GM19099 (cell line): ENCODE data around the gene ACACB.

Experiments
- POLR2A ChIP-seq: IDR thresholded peaks from 3 replicates; pipeline ENCODE4 v1.6.1; 2011; ENCODE audit warnings: low read depth; ENCODE audit not compliant: insufficient read length; ENCODE audit errors: extremely low read depth

ACACB gene

GRCh38 chr12:109098183-109098604, 18.2 kb upstream of the ACACB start:
- no peak for TF ChIP-seq POLR2A

GRCh38 chr12:109098651-109099050, 17.7 kb upstream of the ACACB start:
- TF ChIP-seq POLR2A = no peak

GRCh38 chr12:109099431-109100020, 16.9 kb upstream of the ACACB start:
- TF ChIP-seq POLR2A = no peak

GRCh38 chr12:109100741-109101140, 15.6 kb upstream of the ACACB start:
- no peak for TF ChIP-seq POLR2A

GRCh38 chr12:109102491-109102890, 13.9 kb upstream of the ACACB start:
- TF ChIP-seq POLR2A = no peak

- no peak for TF ChIP-seq POLR2A
Observed at GRCh38 chr12:109105176-109105575, 11.2 kb upstream of the ACACB start.

- no peak for TF ChIP-seq POLR2A
Observed at GRCh38 chr12:109109746-109110350, 6.5 kb upstream of the ACACB start.

GRCh38 chr12:109110988-109111495, 5.3 kb upstream of the ACACB start:
- TF ChIP-seq POLR2A = peak; percentile 33

GRCh38 chr12:109112720-109113465, 3.5 kb upstream of the ACACB start:
- TF ChIP-seq POLR2A = no peak

GRCh38 chr12:109113661-109114321, 2.6 kb upstream of the ACACB start:
- no peak for TF ChIP-seq POLR2A

GRCh38 chr12:109114644-109115043, 1.7 kb upstream of the ACACB start:
- TF ChIP-seq POLR2A = no peak

GRCh38 chr12:109115404-109115757, 1.0 kb upstream of the ACACB start:
- TF ChIP-seq POLR2A = no peak

- TF ChIP-seq POLR2A = no peak
Observed at GRCh38 chr12:109116611-109116949, 193 bp downstream of the ACACB start.

GRCh38 chr12:109120095-109120494, 3.7 kb downstream of the ACACB start:
- no peak for TF ChIP-seq POLR2A

- no peak for TF ChIP-seq POLR2A
Observed at GRCh38 chr12:109120557-109120956, 4.2 kb downstream of the ACACB start.

GRCh38 chr12:109121346-109121880, 5.0 kb downstream of the ACACB start:
- no peak for TF ChIP-seq POLR2A
